Tongue (tissue), 2 donors: Measurements from ENCODE around the gene EZH2. TPM values are rescaled to one million over a fixed set of nuclear protein-coding genes. Genes with fewer than 3 reads are reported as not detected.

Experiments used
- DNase-seq: peaks from one replicate; pipeline ENCODE4 v3.0.0-alpha.2; 2015
- total RNA-seq: library from RNA; depleted of rRNA; stranded (reverse); fragments of >200 nt; gene quantifications from one replicate; pipeline ENCODE4 v1.2.3, GENCODE V29; 2014

EZH2 gene
- total RNA-seq, result 22.4 TPM

- DNase-seq, result no peak
Observed at GRCh38 chr7:148884049-148884298, at the start of gene EZH2. EZH2 (minus strand) TSS chr7:148884291; CDS start chr7:148847298, 36,993 bp downstream.

- no peak for DNase-seq
Observed at GRCh38 chr7:148931470-148931869, 47.4 kb upstream of the EZH2 start.

DNA sequence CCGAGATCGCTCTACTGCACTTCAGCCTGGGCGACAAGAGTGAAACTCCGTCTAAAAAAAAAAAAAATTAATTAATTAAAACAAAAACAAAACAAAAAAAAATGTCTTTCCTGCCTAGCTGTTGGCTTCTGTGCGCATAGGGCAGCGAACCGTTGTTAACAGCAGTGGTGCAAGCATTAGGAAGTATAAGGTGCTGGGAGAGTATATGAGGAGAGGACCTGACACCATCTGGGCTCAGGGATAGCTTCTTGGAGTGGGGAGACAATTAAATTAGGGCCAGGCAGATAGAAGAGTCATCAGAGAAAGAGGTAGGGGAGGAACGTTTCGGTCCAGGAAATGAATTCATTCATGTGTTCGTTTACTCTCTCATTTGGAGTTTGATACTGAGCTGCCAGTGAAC, 46.2 kb upstream of the EZH2 start:
- no peak for DNase-seq

DNA sequence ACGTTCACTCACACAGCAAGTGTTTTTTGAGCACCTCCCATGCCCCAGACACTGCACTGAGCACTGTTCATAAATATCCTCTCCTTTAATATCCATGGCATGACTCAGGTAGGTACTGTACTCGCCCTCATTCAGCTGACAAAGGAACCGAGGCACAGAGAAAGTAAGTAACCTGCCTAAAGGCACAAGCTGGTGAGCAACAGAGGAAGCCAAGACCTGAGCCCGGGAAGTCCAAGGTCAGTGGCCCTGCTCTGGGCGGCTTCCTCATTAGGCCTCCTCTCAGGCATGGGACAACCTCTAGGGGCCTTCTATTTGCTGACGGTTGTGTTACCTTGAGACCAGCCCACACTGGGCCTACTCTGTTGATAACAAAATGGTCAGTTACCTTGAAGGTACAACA, 45.1 kb upstream of the EZH2 start:
- no peak for DNase-seq

- peak; percentile 79 for DNase-seq
Observed at GRCh38 chr7:148927123-148928045, 43.3 kb upstream of the EZH2 start.

DNA sequence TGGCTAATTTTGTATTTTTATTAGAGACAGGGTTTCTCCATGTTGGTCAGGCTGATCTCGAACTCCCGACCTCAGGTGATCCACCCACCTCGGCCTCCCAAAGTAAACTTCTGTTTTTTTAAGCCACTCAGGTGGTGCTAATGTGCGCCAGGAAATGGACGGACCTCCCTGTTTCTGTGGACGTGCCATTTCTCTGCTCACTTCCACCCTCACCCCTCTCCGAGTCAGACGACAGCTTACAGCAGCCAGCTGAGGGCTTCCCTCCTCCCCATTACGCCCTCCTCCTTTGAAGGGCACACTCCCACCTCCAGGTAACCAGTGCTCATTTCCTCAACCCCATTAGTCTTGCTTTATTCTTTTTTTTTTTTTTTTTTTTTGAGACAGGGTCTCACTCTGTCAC, 41.7 kb upstream of the EZH2 start:
- no peak for DNase-seq

- no peak for DNase-seq
Observed at GRCh38 chr7:148924011-148924410, 39.9 kb upstream of the EZH2 start.

DNA sequence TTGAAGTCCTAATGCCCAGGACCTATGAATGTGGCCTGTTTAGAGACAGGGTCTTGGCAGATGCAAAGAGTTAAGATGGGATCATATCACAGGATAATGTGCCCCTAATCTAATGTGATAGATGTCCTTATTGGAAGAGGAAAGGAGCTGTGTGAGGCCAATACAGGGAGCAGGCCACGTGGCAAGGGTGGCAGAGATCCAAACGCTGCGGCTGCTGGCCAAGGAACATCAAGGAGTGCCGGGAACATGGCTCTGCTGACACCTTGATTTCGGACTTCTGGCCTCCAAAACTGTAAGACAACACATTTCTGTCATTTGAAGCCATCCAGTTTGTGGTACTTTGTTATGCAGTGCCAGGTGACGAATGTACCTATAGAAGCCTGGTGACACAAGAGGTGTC, 37.7 kb upstream of the EZH2 start:
- DNase-seq, result no peak

DNA sequence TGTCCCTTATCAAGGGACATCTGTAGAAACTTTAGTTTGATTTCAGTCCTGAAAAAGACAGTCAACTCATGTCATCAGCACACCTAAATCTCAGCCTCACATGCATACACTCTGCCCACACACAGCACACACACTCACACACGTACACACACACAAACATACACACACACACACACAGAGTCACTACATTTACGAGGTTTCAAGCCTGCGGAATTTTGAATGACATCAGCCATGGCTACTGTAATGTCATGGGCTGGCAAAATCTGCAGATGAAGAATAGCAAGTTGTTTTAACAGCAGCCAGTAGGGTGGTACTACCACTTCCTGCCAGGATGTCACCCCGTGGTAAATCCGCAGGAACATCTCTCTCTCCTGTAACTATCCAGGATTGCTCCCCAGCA, 37.1 kb upstream of the EZH2 start:
- DNase-seq, result no peak

DNA sequence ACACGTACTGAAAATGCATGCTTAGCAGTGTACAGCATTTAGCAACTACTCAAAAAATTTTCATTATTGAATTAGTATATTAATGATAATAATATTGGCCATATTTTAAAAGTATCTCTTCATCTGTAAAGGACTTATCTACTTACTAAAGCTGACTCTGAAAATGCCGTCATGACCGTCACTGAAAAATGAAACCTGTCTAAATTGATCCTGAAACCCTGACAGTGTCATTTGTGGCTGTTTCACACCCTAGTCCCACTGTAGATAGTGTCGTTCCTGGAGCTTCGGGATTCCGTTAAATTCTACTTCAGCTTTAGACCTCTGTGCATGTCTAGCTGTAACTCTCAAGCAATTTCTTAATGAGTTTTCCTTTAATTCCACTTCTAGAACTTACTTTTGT, 35.8 kb upstream of the EZH2 start:
- DNase-seq, result no peak

- DNase-seq, result no peak
Observed at GRCh38 chr7:148918058-148918596, 34.0 kb upstream of the EZH2 start.

- DNase-seq, result no peak
Observed at GRCh38 chr7:148916186-148916585, 32.1 kb upstream of the EZH2 start.

DNA sequence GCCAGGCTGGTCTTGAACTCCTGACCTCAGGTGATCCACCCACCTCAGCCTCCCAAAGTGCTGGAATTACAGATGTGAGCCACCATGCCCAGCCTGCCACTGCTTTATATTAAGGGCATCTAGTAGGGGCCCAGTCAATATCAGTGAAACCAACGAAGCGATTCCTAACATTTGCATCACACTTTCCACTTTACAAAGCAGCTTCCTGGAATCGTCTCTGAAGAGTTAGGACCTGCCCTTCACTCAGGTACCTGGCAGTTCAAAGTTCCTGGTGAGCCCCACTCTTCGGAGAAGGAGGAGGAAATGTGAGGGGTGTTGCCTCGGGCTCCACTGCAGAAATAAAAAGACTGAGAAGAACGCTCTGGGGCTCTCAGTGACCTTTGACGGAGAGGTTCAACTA, 31.1 kb upstream of the EZH2 start:
- DNase-seq, result no peak

DNA sequence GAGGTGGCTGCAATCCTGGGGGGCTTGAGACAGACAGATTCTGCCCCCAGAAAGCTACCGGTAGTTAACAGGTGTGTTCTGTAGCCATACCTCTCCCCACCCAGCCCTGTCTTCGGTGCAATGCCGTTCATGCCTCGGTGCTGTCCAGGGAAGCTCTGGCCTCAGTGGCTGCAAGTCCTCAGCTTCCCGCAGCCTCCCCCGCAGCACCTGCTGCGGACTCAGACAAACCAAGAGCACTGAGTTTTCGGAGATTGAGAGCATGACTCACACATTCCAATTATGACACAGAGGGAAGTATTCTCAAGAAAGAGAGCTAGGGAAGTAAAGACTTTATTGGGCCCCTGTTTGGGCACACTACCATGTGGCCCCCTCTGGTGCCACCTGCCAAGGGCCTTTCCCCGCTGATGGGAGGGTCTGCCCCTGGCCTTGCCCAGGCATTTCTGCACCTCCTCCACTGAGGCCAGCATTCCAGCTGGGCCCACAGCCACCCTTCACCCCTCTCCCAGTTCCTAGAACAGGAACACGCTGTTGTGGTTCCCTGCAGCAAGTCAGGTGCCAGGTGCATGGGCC, 30.2 kb upstream of the EZH2 start:
- DNase-seq, result peak; percentile 18

DNA sequence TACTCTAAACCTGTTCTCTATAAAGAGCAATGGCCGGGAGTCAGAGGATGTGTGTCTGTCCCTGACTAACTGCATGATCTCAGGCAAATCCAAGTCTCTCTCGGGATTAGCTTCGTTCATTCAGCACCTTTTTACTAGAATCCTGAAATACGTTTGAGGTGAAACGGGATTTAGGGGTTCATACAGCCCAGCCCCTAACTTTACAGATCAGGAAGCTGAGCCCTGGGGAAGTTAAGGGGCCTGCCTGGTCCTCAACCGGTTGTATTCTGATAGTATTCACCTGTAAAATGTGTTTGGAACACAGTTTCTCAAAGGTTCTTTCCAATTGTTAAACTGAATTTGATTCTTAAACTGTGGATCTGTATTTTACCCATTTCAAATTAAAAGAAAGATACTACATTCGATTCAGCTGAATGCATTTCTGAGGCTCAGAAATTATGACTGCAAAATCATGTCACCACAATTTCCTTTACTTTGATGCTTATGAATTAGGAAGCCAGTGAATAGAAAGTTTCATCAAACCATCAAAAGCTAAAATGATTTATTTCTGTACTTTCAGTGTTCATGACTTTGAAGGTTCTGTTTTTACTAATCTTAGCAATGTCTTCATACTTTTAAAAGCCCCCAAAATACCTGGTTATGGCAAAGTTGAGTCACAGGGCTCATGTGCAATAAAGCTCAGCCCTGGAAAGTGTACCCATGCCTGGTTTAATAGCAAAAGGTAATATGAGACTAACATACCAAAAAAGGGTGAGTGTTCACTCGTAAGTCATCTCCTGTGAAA, 28.9 kb upstream of the EZH2 start:
- no peak for DNase-seq

GRCh38 chr7:148912151-148912550, 28.1 kb upstream of the EZH2 start:
- no peak for DNase-seq

- no peak for DNase-seq
Observed at GRCh38 chr7:148911626-148912025, 27.5 kb upstream of the EZH2 start.

DNA sequence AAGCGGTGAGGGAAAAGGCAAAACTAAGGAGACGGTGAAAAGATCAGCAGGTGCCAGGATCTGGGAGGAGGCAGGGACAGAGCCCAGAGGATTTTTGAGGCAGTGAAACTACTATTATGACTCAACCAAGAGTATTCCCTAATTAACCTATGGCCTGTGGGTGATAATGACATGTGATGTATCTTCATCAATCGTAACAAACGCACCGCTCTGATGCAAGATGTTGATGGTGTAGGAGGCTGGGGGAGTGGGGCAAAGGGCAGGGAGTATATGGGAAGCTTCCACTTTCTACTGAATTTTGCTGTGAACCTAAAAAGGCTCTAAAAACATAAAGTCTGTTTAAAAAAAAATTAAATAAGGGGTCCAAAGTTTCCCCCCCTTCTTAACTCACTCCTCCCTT, 25.5 kb upstream of the EZH2 start:
- no peak for DNase-seq

- no peak for DNase-seq
Observed at GRCh38 chr7:148906707-148907498, 22.8 kb upstream of the EZH2 start.

- DNase-seq, result no peak
Observed at GRCh38 chr7:148905093-148905666, 21.1 kb upstream of the EZH2 start.

DNA sequence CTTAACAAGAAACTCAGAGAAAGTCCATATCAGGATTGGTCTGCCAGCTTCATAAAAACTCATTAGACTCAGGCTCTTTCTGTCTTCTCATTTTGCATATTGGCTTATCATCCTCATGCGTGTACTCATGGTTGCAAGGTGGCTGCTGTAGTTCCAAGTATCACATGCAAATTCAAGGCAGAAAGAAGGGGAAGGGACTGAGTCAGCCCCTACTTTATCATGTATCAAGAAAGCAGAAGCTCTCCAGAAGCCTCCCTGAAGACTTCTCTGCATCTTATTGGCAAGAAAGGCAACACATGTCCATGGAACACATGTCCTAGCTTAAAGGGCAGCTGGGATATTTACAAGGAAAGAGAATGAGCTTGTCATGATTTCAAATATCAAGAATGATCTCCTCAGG, 19.4 kb upstream of the EZH2 start:
- no peak for DNase-seq

DNA sequence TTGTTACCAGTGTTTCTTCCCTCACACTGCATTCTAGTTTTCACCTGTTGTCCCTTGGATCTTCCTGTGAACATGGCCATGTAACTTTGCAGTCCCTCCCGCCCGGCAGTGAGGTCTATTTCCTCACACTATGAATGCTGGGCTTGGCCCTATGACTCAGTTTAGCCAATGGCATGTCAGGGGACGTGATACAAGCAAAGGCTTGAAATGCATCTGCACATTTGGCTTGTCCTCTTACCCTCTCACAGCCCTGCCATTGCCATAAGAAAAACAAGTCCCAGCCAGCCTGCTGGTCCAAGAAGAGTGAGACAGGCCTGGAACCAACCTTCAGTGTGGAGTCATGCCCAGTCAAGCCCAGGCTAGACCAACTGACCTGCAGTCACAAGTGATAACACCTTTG, 17.1 kb upstream of the EZH2 start:
- DNase-seq, result no peak
